Prostate gland (tissue), 2 donors: ENCODE measurements around the gene EOLA1.

Source experiments
- POLR2A ChIP-seq: fragments of 450-650 bp; IDR thresholded peaks from one replicate; pipeline ENCODE4 v1.6.1; 2016; ENCODE audit warnings: antibody characterized with exemption, mild to moderate bottlenecking
- TF ChIP-seq, protein P1 (sequence below), 4 experiments: fragments of 200-600 bp in 2 of 4; fragments of 450-650 bp in 2 of 4; sonication (generic) in 2 of 4; IDR thresholded peaks; 1 replicate in 3 of 4; 2 replicates in 1 of 4; pipeline ENCODE4 v1.5.1; 2016 to 2019; ENCODE audit warnings: antibody characterized with exemption in 4 of 4, mild to moderate bottlenecking in 2 of 4, moderate library complexity in 2 of 4

DNA sequence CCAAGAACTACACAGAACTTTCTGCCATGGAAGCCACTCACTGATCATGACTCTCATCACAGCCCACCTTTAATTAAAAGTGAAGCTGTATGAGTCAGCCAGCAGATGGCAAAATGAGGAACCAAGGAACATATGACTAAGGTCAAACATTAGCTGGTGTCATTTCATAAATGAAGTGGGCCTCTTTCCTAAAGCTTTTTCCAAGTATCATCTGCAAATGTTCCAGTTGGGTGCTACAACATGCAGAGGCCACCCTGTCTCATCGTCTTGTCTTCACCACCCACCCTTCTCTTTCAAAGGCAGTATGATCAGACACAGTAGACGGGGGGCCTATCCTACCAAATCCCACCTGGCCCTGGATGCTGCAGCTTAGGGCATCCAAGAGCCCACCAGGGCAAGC lies 9.2 kb upstream of the EOLA1 start:
- TF ChIP-seq POLR2A: no peak
- TF ChIP-seq, protein P1, sequence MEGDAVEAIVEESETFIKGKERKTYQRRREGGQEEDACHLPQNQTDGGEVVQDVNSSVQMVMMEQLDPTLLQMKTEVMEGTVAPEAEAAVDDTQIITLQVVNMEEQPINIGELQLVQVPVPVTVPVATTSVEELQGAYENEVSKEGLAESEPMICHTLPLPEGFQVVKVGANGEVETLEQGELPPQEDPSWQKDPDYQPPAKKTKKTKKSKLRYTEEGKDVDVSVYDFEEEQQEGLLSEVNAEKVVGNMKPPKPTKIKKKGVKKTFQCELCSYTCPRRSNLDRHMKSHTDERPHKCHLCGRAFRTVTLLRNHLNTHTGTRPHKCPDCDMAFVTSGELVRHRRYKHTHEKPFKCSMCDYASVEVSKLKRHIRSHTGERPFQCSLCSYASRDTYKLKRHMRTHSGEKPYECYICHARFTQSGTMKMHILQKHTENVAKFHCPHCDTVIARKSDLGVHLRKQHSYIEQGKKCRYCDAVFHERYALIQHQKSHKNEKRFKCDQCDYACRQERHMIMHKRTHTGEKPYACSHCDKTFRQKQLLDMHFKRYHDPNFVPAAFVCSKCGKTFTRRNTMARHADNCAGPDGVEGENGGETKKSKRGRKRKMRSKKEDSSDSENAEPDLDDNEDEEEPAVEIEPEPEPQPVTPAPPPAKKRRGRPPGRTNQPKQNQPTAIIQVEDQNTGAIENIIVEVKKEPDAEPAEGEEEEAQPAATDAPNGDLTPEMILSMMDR (IDR thresholded peaks at IDR 0.05): no peak
